Kidney epithelial cell (primary cell): ENCODE measurements around the gene SPR. TPM values are rescaled to one million over a fixed set of nuclear protein-coding genes. Genes with fewer than 3 reads are reported as not detected.

Experiments used
- DNase-seq: peaks from one replicate; pipeline ENCODE4 v3.0.0-alpha.2; 2010; ENCODE audit warnings: low read depth
- H3K27me3 ChIP-seq: 2 replicates; pipeline ENCODE4 v1.6.0; 2011; ENCODE audit warnings: low read length; ENCODE audit not compliant: control insufficient read depth, insufficient read depth
- H3K36me3 ChIP-seq: 2 replicates; pipeline ENCODE4 v1.5.1; 2011; ENCODE audit warnings: low read length; ENCODE audit not compliant: control insufficient read depth, insufficient read depth
- H3K4me3 ChIP-seq: 2 replicates; pipeline ENCODE4 v1.5.1; 2011; ENCODE audit warnings: low read depth, mild to moderate bottlenecking, control low read depth, low read length
- total RNA-seq: library from RNA; depleted of rRNA; stranded (reverse); fragments of >200 nt; gene quantifications from 2 replicates; pipeline ENCODE4 v1.2.3, GENCODE V29; 2015
- TF ChIP-seq, protein P1 (sequence below): IDR thresholded peaks from 2 replicates; pipeline ENCODE4 v1.5.1; 2011; ENCODE audit warnings: mild to moderate bottlenecking, moderate library complexity, low read length, control low read depth, inconsistent platforms; ENCODE audit not compliant: insufficient read depth, poor library complexity, severe bottlenecking

SPR gene
- total RNA-seq, 1 donor from 2014 or later = 15.0 TPM

DNA sequence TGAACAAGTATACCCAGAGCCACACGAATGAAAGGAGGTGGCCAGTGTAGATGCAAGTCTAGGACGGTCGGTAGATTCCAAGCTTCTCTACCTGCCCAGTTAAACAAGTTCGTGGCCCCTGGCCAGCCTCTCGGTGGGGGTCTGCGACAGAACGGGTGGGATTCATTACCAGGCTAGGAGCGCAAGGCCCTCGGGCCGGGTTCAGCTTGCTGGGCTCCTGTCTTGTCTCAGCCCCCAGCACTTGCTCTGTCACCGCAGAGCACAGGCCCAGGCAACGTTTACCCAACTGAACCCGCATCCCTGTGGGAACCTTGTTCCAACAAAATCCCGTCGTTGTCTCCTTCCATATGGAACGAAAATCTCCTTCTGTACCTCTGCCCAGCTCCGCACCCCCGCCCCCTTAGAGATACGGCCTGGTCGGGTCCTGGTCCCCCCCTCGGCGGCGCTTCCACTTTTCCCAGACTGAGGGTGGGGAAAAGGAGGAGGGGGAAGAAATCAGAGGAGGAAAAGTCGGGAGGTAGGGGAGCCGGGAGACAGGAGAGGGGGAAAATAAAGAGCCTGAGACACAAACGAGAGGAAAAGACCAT is 28.2 kb downstream of the SPR start:
- DNase-seq = no peak

DNA sequence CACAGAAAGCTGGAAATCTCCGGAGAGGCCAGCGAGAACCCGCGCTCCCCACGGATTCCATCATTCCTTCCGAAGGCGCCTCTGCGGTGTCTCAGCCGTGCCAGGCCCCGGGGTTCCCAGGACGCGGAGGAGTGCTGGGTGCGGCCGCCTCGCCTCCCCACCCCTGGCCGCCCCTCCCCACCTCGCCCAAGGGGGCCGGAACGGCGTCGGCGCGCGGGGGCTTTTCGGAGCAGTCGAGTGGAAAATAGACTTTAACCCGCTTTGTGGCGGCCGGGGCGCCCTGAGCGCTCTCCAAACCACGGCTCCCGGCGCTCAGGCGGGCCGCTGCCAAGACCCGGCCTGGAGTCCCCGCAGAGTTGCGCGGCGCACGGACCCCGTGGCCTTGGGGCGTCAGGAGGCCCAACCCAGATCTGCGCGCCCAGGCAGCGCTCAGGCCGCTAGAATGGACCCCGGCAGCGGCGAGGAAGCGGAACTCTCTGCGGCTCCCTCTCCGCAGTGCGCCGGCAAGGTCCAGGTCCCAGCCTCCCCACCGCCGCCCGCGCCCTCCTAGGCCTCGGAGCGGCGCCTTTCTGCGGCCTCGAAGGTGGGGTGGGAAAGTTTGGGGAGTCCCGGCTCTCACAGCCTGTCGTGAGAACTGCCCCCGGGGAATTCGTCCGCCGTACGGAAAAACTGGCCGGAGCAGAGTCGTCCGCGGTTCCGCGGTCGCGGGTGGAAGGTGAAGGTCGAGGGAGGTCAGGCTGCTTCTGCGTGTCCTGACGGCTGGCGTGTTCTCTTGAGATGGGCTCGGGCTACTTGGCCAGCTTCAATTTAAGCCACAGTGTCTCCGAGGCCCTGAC is 28.9 kb downstream of the SPR start:
- DNase-seq = no peak
- H3K4me3 ChIP-seq = peak overlapping the region; percentile 24

More for the DNA sequence above, 28.2 kb downstream of the SPR start:
- TF ChIP-seq, protein P1, sequence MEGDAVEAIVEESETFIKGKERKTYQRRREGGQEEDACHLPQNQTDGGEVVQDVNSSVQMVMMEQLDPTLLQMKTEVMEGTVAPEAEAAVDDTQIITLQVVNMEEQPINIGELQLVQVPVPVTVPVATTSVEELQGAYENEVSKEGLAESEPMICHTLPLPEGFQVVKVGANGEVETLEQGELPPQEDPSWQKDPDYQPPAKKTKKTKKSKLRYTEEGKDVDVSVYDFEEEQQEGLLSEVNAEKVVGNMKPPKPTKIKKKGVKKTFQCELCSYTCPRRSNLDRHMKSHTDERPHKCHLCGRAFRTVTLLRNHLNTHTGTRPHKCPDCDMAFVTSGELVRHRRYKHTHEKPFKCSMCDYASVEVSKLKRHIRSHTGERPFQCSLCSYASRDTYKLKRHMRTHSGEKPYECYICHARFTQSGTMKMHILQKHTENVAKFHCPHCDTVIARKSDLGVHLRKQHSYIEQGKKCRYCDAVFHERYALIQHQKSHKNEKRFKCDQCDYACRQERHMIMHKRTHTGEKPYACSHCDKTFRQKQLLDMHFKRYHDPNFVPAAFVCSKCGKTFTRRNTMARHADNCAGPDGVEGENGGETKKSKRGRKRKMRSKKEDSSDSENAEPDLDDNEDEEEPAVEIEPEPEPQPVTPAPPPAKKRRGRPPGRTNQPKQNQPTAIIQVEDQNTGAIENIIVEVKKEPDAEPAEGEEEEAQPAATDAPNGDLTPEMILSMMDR = no peak
- Histone ChIP-seq H3K27me3 (peaks cover 71% of the 10 kb centered on the region), H3K4me3 (no peak overlapping the region), H3K36me3 (no peaks in the 10 kb centered on the region)

DNA sequence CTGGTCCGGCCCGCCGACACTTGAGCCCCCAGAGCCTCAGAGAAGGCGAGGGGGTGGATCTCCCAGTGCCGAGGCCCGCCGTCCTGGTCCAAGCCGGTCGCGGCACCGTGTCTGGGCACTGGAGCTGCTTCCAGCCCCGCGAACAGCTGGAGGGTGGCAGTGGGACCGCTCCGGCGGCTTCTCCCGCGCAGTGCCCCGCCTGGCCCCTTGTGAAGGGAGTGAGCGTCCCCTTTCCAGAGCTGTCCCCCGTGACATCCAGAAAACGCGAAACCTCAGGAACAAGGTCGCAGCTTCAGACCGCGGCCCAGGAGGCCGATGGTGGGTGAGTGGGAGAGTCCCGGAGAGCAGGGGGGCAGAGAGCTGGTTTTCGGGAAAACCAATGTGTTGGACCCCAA is 29.5 kb downstream of the SPR start:
- Histone ChIP-seq H3K36me3 (no peaks in the 10 kb centered on the region), H3K4me3 (peak overlapping the region; percentile 24), H3K27me3 (peaks cover 84% of the 10 kb centered on the region)
- DNase-seq = no peak
- TF ChIP-seq, protein P1 = no peak

More for the DNA sequence above, 28.9 kb downstream of the SPR start:
- Histone ChIP-seq H3K36me3 (no peaks in the 10 kb centered on the region), H3K27me3 (peaks cover 78% of the 10 kb centered on the region)
- TF ChIP-seq, protein P1 = no peak

DNA sequence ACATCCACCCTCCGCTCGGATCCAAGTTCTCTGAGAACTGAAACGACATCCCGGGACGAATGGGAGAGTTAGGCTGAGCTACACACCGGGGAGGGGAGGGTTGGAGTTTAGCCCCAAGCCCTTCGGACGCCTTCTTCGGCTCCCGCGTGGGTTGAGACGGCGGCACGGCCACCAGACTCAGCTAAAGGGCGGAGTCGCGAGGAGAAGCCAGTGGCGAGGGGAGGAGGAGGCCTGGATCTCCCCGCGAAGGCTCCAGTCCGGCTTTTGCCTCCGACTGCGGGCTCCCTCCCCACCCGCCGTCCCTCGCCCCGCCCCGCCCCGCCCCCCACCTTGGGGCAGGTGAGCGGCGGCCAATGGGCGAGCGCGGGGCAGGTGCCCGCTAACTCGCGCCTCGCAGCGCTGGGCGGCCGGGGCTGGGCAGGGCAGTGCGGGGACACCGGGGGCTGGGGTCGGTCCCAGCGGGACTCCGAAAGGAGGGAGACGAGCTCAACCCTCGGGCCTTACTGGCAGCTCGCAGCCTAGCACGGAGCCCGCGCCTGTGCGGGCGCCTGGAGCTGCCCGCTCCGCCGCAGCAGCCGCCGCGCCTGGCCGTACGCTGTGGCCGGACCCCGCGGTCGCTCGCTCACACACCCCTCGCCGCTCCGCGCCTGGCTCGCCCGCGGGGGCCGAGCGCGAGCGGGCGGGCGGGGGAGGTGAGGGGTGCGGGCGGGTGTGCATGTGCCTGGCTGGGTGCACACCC is 30.1 kb downstream of the SPR start, which contains the start of gene EMX1:
TSS of gene EMX1 (plus strand) at position 382 of the 739 bp plus-strand sequence. CDS start at position 716, 334 bp downstream.
- TF ChIP-seq, protein P1 = no peak
- Histone ChIP-seq H3K4me3 (peak within 1 kb of the TSS; percentile 24), H3K27me3 (peaks cover 90% of the 10 kb centered on the region), H3K36me3 (no peaks in the 10 kb centered on the region)
- no peak for DNase-seq

DNA sequence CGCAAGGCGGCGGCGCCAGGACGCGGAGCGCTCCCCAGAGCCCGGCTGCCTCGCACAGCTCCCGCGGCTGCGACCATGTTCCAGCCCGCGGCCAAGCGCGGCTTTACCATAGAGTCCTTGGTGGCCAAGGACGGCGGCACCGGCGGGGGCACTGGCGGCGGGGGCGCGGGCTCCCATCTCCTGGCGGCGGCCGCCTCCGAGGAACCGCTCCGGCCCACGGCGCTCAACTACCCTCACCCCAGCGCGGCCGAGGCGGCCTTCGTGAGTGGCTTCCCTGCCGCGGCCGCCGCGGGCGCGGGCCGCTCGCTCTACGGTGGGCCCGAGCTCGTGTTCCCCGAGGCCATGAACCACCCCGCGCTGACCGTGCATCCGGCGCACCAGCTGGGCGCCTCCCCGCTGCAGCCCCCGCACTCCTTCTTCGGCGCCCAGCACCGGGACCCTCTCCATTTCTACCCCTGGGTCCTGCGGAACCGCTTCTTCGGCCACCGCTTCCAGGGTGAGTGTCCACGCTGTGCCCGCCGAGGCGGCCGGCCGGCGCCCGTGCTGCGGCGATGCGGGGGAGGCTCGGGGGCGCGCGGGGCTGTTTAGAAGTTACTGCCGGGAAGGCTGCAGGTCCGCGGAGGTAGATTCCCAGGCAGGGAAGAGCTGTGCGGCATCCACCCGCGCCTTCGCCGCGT is 30.8 kb downstream of the SPR start:
- no peaks in the 10 kb centered on the region for H3K36me3 ChIP-seq
- H3K27me3 ChIP-seq = peaks cover 97% of the 10 kb centered on the region
- peak overlapping the region; percentile 19 for H3K4me3 ChIP-seq
- no peak for DNase-seq
- TF ChIP-seq, protein P1 = no peak
